ENCODE data around the gene NDUFAB1.
"Not testable (repeated sequence)": the region's sequence is repeated elsewhere in the genome, so short reads cannot be mapped to it uniquely, and the experiment has no call there.

The NDUFAB1 gene

DNA sequence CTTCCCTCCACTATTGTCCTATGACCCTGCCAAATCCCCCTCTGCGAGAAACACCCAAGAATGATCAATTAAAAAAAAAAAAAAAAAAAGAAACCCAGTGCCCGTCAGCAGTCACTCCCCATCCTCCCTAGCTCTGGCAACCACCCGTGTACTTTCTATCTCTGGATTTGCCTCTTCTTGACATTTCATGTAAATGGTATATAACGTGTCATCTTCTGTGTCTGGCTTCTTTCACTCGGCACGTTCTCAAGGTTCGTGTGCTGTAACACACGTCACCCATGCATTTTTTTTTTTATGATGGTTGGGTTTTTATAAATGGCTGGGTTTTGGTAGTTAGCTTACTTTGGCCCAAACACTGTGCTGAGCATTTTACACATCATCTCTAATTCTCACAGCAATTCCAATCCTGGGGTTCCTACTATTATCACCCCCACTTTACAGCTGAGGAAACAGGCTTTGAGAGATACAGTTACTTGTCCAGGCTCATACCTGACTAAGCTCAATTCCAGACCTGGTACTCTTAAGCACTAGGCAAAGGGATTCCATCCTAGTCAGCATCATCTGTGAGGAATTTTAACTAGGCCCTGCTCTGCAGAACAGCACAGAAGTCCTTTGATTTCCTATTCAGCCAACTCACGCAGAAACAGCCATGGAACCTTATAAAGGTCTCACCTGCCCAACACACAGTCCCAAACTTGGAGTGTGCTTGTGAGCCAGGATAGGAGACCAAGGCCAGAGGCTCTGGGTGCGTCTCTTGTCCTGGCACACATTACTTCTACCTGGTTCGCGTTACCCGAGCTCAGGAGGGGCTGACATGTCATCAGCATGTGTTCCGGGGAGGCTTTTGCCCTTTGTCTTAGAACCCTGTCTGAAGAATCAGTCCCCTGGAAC lies 11.7 kb downstream of the NDUFAB1 start:
- no peak for DNase-seq

DNA sequence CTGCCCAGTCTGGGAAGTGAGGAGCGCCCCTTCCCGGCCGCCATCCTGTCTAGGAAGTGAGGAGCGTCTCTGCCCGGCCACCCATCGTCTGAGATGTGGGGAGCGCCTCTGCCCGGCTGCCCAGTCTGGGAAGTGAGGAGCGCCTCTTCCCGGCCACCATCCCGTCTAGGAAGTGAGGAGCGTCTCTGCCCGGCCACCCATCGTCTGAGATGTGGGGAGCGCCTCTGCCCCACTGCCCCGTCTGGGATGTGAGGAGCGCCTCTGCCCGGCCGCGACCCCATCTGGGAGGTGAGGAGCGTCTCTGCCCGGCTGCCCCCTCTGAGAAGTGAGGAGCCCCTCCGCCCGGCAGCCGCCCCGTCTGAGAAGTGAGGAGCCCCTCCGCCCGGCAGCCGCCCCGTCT lies 12.8 kb downstream of the NDUFAB1 start:
- not testable (repeated sequence) for DNase-seq

DNA sequence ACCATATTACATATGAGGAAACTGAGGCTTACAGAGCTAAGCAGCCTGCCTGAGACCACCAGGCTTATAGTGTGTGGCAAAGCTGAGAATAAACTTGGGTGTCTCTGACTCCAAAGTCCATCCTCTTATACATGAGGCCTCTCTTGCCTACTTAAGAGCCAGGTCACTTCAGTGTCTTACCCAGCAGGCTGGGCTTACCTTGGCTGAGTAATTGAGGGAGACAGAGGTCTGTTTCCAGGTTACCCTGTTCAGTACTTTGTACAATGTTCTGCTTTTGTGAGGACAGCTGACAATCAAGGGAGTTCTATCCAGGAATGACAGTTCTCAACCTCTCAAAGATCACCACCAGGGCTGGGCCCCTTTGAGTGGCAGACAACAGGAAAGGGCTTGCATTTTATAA lies 14.4 kb downstream of the NDUFAB1 start:
- no peak for DNase-seq

DNA sequence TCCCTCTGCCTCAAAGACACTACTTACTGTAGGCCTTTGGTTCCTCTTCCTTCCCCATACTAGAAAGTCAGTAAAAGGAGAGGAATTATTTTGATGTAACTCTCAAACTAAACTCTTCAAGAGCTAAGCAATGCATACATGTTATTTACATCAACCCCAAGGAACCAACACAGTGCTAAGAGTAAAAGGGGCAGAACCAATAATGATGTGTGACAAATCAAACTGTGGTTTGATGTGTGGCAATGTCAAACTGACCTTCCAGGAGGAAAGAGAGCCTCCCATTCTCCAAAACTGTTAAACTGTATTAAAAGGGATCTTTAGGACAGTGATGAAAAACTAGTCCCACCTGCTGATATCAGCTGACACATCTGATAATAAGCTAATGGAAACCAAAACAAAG lies 15.7 kb downstream of the NDUFAB1 start:
- no peak for DNase-seq

DNA sequence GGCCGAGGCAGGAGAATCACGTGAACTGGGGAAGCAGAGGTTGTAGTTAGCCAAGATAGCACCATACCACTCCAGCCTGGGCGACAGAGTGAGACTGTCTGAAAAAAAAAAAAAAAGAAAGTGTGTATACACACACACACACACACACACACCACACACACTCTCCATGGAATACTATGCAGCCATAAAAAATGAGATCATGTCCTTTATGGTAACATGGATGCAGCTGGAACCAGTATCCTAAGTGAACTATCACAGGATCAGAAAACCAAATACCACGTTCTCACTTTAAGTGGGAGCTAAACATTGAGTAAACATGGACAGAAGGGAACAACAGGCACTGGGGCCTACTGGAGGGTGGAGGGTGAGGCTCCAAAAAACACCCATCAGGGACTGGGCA lies 16.7 kb downstream of the NDUFAB1 start:
- DNase-seq, result no peak

DNA sequence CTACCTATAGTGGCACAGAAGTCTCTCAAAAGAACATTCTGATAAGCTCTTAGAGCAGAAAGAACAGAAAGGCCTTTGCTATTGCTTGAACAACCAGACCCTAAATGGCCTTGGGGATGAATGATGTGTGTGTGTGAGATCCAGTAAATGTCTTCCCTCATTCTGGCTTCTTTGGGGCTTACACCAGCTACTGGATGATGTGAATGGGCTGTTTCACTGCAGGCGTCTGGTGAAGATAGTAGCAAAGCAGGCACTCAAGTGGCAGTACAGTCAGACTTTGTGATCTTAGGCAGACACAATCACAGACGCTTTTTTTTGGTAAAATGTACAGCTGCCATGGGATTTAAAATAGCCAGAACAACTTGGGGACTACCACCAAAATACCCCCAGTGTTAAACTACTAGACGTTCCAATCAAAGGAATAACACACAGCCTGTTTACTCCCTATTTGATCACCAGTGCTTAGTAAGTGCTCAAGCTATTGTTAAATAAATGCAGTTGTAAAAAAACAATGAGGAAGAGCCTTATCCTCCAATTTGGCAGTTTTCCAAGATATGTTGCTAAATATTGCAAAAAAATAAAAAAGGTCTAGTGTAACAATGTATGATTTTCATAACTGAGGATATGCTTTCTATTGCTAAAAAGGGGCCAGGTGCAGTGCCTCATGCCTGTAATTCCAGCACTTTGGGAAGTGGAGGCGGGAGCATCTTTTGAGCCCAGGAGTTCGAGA lies 17.9 kb downstream of the NDUFAB1 start:
- peak in 7 of 56 donors; percentile 1 to 9 (median 3) for DNase-seq

DNA sequence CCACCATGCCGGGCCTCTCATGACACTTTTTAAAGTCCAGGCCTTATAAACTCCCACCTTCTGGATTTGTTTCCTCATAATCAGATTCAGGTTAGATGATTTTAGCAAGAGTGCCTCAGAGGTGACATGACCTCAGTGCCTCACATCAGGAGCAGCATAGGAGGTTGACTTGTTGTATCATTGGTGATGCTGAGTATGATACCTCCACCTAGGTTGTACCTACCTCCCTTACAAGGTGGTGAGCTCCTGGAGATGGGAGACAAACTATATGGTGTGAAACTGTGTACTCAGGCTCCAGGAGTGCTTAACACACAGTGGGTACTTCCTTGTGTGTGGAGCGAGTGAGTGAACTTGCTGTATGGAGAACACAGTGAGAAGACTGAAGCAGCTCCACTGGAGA lies 18.6 kb downstream of the NDUFAB1 start:
- no peak for DNase-seq

DNA sequence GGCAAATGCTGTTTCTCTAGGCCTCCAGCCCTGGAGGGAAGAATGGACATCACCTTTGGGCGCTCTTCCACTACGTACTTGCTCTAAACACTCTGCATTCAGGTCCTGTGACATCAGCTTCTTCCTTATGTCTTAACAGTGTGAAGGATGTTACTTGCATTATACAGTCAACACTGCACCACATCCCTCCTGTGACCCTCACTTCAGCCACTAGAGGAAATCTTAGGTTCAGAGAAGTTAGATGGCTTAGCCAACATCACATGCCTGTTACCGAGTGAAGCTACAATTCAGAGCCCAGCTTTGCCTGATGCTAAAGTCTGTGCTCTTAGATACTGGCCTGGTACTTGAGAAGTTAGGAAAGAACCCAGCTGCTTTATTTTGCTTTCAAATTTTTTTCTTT lies 20.3 kb downstream of the NDUFAB1 start:
- no peak for DNase-seq

DNA sequence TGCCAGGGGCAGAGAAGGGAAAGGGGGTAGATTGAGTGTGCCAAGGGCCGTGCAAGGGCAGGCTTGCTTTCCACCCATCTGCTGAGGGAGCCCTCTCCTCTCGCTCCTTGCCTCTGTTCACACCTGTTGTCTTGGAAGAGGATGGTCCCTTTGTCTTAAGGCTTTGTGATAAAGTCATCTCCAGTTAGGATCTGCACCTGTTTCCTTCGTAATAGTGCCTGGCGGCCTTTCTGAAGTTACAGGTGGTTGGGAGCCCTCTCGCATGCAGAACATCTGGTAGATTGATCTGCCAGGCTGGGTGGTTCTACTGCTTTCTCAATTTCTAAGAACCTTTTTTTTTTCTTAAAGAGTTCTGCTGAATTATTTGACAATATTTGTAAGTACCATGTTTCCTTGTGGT lies 22.3 kb downstream of the NDUFAB1 start:
- no peak for DNase-seq

DNA sequence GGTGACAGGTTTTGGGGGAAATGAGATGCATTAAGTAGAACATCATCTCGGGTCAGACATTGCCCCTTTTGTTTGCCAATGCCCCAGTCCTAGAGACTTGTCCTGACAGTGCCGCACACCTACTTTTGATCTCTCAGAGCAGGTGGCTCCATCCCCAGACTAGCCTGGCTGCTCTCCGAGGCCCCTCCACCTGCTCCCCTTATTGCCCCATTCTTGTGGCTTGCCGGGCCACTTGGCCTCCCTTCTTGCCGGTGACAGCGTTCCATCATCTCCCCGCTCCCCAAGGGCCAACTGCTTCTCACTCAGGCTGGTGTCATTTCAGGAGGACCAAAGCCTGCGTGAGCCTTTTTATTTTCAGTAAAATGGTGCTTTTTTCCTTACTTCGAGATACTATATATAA lies 23.7 kb downstream of the NDUFAB1 start:
- no peak for DNase-seq

DNA sequence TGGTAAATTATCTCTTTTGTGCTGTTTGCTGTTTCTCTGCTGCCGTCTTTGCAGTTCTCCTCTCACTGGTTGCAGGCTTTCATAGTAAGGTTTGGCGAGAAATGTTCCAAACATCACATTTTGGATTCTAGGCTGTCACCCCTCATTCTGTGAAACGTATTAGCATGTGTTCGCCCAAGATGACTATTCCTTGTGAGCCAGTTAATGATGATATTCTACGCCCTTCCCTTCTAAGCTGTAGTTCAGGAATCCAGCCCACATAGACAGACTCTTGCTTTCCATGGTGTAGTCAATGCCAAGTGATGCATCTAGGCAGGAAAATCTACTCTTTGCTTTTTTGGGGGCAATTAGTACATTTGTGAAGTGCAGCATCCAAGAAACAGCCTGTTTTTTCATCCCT lies 24.2 kb downstream of the NDUFAB1 start:
- DNase-seq, result peak in 8 of 56 donors; percentile 1 to 37 (median 15)

DNA sequence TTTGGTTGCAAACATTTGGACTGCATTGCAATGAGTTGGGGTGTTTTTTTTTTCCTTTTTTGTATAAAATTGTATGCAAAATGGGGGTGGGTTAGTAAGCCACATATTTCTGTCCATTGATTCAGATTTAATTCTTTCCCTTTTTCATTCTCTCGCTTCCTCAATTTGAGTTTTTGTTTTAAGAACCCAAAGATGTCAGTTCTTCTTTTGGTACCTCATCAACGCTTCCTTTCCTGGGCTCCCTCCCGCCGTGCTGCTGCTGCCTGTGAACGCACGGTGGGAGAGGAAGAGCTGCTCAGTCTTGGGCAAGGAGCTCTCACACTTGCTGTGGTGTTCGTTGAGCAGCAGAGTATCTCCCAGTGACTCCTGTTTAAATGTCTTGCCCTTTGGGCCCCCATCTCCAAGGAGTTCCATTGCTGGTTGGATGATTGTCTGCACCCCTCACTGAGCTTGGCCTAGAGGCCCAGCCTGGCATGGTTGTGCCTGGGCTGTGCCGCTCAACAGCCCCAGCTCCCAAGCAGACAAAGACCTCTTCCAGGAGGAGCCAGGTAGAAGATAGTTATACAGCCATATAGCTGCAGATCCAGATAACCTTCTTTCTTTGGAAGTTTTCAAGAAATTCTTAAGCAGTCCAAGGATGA lies 25.0 kb downstream of the NDUFAB1 start:
- DNase-seq, result peak in 8 of 56 donors; percentile 1 to 16 (median 6)

DNA sequence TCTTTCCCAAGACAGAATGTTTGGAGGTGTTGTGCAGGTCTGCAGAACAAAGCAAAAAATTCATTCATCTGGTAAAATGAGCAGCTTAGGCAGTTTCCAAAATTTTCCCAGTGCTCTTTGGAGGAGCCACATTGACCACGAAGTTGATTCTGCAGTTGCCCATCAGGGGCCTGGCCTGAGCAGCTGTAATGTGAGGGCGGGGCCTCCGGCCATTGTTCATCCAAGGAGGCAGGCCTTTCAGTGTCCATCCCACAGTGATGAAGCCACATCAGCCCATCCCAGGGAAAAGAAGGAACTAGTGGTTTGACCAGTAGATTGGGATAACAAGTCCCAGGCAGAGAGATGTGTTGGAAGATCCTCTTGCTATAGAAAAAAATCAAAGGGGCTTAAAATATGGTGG lies 28.5 kb downstream of the NDUFAB1 start:
- DNase-seq, result no peak

DNA sequence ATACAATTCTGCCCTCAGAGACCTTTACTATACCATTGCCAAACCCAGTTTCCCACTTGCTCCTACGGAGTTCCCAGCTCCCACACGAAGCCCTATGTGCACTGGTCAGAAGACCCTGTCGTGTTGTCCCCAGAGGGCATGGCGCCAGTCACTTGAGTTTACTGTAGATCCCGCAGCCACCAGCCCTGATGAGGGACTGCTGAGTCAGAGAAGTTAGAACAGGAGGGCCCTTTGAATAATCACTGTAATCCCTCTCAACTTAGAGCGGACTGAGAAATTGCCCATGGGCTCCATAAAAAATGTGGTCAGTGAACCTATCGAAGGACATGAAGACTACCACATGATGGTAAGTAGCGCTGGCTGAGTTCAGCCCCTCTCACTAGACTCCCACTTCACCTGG lies 29.4 kb downstream of the NDUFAB1 start:
- DNase-seq, result no peak

DNA sequence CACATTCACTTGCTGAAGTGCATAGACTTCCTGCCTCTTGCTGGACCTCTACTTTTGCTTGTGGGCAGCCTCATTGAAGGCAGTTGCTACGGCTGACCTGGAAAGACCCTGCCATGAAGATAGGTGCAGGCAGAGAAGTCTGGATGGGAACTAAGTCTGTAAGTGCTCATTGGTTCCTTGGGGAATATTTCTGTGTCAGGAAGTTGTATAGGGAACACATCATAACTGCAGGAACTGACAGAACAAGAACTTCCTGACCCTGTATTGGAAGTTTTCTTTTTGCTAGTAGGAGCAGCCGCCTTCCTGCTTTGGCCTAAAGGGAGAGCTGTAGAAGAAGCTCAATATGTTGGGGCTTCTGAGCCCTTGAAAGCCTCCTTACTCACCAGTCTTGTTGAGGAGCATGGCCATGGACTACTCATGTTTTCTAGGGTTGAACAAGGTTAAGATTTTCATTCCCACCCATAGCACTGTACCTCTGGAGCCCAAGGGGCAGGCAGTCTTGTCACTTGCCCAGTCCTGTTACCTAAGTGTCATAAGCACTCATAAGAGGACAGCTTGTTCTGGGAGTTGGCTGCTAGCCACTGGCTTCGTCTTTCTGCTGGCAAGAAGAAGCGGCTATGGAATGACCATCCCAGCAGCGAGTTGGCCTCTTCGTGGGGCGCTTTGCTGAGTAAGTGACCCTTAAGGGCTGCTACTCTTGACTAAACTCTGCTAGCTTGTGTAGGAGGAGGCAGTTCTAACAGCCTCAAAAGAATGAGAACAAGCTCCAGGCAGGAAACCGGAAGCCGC lies 31.3 kb downstream of the NDUFAB1 start:
- peak in 1 of 56 donors; percentile 4 for DNase-seq

DNA sequence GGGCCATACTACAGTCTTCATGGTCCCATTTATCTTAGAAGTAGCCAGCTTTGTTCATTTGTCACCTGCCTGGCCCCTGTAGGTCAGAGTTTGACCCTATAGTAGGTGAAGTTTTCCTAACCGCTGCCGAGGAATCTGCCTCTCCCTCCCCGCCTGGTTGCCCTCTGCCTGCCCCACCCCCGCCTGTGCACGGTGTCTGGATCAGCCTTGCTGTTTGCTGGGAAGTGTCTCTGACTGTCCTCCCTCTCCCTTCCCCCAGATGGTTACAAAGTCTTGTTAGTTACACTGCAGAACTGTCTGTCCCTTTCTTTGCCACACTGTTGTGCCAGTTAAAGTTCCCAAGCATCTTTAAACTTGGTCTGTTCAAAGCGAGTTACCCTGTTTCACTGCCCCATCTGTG lies 32.9 kb downstream of the NDUFAB1 start:
- DNase-seq, result no peak

DNA sequence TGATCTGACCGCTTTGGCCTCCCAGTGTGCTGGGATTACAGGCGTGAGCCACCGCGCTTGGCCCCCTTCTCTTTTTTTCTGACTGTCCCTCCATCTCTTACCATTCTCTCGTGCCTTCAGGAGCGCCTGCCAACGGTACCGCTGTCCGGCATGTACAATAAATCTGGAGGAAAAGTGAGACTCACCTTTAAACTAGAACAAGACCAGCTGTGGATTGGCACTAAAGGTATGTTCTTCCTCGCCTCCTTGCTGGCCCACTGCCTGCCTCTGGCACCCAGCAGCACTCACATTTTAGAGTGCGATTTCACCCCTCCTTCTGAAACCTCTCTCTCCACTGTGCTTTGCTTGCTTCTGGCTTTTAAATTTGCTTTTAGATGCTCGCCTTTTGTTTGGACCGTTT lies 33.6 kb downstream of the NDUFAB1 start:
- no peak for DNase-seq

DNA sequence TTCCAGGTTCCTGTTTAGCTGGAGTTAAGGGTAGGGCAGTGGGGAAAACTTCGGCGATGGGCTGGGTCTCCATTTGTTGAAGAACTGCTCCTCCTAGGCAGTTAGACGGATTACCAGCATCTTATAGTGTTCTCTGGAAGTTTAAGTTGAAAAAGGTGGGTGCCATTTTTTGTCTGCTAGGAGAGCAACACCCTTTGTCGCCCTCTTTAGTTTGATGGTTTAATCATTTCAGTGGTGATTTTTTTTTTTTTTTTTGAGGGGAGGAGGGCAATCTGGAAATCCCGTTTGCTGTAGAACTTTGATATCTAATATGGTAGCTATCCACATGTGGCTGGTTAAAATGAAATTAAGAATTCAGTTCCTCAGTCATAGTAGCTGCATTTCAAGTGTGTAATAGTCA lies 34.5 kb downstream of the NDUFAB1 start:
- DNase-seq, result no peak

DNA sequence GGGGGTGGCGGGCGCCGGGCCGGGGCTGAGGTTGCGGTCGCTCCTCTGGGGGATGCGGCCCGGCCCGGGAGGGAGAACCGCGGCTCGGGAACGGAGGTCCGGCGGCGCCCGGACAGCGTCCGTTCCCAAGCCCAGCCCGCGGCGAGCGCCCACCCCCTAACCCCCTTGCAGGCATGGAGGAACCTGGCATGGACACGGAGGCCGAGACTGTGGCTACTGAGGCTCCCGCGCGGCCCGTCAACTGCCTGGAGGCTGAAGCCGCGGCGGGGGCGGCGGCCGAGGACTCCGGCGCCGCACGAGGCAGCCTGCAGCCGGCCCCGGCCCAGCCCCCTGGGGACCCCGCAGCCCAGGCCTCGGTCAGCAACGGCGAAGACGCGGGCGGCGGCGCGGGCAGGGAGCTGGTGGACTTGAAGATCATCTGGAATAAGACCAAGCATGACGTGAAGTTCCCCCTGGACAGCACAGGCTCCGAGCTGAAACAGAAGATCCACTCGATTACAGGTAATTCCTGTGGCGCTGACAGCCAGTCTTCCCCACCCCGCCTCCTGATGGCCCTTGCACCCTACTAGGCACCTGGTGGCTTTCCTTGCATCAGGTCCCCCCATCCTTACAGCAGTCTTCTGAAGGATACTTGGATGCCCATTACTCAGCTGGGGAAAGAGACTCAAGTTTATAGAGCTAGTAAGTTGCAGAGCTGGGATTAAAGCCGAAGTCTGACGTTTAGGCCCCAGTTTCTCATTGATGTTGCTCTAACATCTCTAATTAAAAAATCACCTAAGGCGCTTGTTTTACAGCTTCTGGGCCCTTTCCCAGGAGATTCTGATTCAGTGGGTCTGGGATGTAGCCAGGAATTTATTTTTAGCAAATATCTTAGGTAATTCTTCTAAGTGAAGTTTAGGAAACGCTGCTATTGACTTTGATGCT lies 38.1 kb downstream of the NDUFAB1 start:
- peak in 14 of 56 donors; percentile 6 to 60 (median 36) for DNase-seq

Measured in nucleus accumbens (tissue), 56 donors.